Activated B cell treated with CpG ODN at 0.5 μM for 24 hours (primary cell): ENCODE data around the gene HDLBP. TPM values are rescaled to one million over a fixed set of nuclear protein-coding genes. Genes with fewer than 3 reads are reported as not detected.

Source experiments
- ATAC-seq: fragments of 200-7000 bp; cut with Tn5 transposase; one replicate; pipeline ENCODE4 v1.10.0; 2021; ENCODE audit warnings: low read depth, mild to moderate bottlenecking, moderate library complexity
- CTCF ChIA-PET: fragments of 350-600 bp; sonication (Branson Sonifier 250); formaldehyde crosslinking; loops from one replicate; lab custom pipeline; 2021; ENCODE audit warnings: antibody characterized with exemption; lab: Charles Lee
- POLR2A ChIA-PET: fragments of 350-600 bp; sonication (Branson Sonifier 250); formaldehyde crosslinking; loops from one replicate; lab custom pipeline; 2021; ENCODE audit warnings: antibody characterized with exemption; lab: Charles Lee
- DNase-seq: peaks from one replicate; pipeline ENCODE4 v3.0.0; 2022
- H3K27ac Mint-ChIP-seq: one replicate; pipeline ENCODE4 v1.8.0; 2020; ENCODE audit warnings: mixed read lengths
- H3K27me3 Mint-ChIP-seq: one replicate; pipeline ENCODE4 v1.8.0; 2021; ENCODE audit warnings: mixed read lengths
- H3K36me3 Mint-ChIP-seq: one replicate; pipeline ENCODE4 v1.8.0; 2021; ENCODE audit warnings: low read depth, mixed read lengths
- H3K4me1 Mint-ChIP-seq: one replicate; pipeline ENCODE4 v1.8.0; 2021; ENCODE audit warnings: mixed read lengths
- H3K4me3 Mint-ChIP-seq: one replicate; pipeline ENCODE4 v1.8.0; 2020; ENCODE audit warnings: mild to moderate bottlenecking, mixed read lengths
- H3K9me3 Mint-ChIP-seq: one replicate; pipeline ENCODE4 v1.8.0; 2020; ENCODE audit warnings: mixed read lengths
- CTCF ChIP-seq: fragments of 200-600 bp; IDR thresholded peaks from one replicate; pipeline ENCODE4 v1.8.0; 2022; ENCODE audit warnings: antibody characterized with exemption, mild to moderate bottlenecking
- intact Hi-C: fragments of 100-400 bp; cut with micrococcal nuclease; formaldehyde crosslinking; loops from one replicate; pipeline ENCODE4 v1.15.1; 2024
- total RNA-seq: library from RNA; stranded (reverse); gene quantifications from 2 replicates; pipeline ENCODE4 v1.2.3, GENCODE V29; 2022

Gene HDLBP
- total RNA-seq, 1 donor from 2014 or later, result 168 TPM

DNA sequence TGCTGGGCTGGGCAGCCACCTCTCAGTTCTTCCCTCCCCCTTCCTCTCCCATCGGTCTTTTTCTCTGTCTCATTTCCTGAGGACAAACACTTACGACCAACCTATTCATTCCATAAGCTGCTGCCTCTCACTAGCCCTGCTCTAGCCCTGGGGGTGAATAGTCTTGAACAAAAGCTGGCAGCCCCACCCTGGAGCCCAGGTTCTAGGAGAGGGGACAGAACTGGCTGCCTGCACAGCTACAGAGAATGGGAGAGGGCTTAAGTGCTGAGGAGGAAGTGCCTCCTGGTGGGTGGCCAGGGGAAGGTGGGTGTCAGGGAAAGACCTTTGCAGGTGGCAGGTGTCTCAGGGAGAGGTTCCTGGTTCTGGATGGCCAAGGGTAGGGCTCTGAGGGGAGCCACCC, 104.2 kb downstream of the HDLBP start:
- ChIA-PET CTCF (no interaction called here), POLR2A (no interaction called here)
- ATAC-seq, result no peak
- Mint-ChIP-seq H3K27me3 (no peaks in the 10 kb centered on the region), H3K9me3 (no peaks in the 10 kb centered on the region), H3K4me3 (no peak overlapping the region), H3K4me1 (peaks cover 2% of the 10 kb centered on the region), H3K36me3 (no peaks in the 10 kb centered on the region), H3K27ac (no peak overlapping the region)
- no peak for TF ChIP-seq CTCF
- intact Hi-C loops, result loop anchor here (2.0 to 10.0 kb wide), 3 partner anchors 226 to 646 kb away; partner anchors contain the start of genes DUSP28 and RNPEPL1
- DNase-seq, result no peak

DNA sequence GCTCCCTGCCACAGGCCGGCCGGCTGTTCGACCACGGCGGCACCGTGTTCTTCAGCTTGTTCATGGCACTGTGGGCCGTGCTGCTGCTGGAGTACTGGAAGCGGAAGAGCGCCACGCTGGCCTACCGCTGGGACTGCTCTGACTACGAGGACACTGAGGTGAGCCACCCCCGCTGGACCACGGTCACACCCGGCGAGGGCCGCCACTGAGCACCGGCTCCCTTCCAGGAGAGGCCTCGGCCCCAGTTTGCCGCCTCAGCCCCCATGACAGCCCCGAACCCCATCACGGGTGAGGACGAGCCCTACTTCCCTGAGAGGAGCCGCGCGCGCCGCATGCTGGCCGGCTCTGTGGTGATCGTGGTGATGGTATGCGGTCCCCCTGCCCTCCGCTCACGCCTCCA, 106.2 kb downstream of the HDLBP start:
- no peak for TF ChIP-seq CTCF
- CTCF ChIA-PET, result no interaction called here
- H3K4me1 Mint-ChIP-seq, result peaks cover 2% of the 10 kb centered on the region

GRCh38 chr2:241208058-241208457, 107.4 kb downstream of the HDLBP start:
- Mint-ChIP-seq H3K4me3 (no peak overlapping the region), H3K9me3 (no peaks in the 10 kb centered on the region), H3K27me3 (no peaks in the 10 kb centered on the region), H3K36me3 (no peaks in the 10 kb centered on the region), H3K4me1 (peaks cover 2% of the 10 kb centered on the region), H3K27ac (no peak overlapping the region)
- TF ChIP-seq CTCF, result no peak
- POLR2A ChIA-PET, result interaction anchor here (0.6 kb wide), 1 partner anchor 104 kb away, joined by 4 read pairs; no protein-coding TSS in a partner anchor
- DNase-seq, result no peak
- CTCF ChIA-PET, result no interaction called here
- intact Hi-C loops, result no loop called here
- no peak for ATAC-seq

More for the DNA sequence above, 106.2 kb downstream of the HDLBP start:
- no peak overlapping the region for H3K4me3 Mint-ChIP-seq
- ATAC-seq (no peak), DNase-seq (no peak)
- H3K9me3 Mint-ChIP-seq, result no peaks in the 10 kb centered on the region
- POLR2A ChIA-PET, result no interaction called here
- H3K36me3 Mint-ChIP-seq, result no peaks in the 10 kb centered on the region
- H3K27ac Mint-ChIP-seq, result no peak overlapping the region
- H3K27me3 Mint-ChIP-seq, result no peaks in the 10 kb centered on the region
- intact Hi-C loops, result no loop called here

GRCh38 chr2:241207641-241208040, 107.8 kb downstream of the HDLBP start:
- no peak for ATAC-seq
- TF ChIP-seq CTCF, result no peak
- H3K4me1 Mint-ChIP-seq, result peaks cover 2% of the 10 kb centered on the region
- H3K9me3 Mint-ChIP-seq, result no peaks in the 10 kb centered on the region
- POLR2A ChIA-PET, result interaction anchor here (0.6 kb wide), 1 partner anchor 104 kb away, joined by 4 read pairs; no protein-coding TSS in a partner anchor
- no peak overlapping the region for H3K4me3 Mint-ChIP-seq
- no peak overlapping the region for H3K27ac Mint-ChIP-seq
- CTCF ChIA-PET, result no interaction called here
- no peaks in the 10 kb centered on the region for H3K27me3 Mint-ChIP-seq
- no peak for DNase-seq
- H3K36me3 Mint-ChIP-seq, result no peaks in the 10 kb centered on the region
- intact Hi-C loops, result no loop called here

GRCh38 chr2:241207151-241207550, 108.3 kb downstream of the HDLBP start:
- no peak overlapping the region for H3K4me3 Mint-ChIP-seq
- no peak overlapping the region for H3K27ac Mint-ChIP-seq
- no peaks in the 10 kb centered on the region for H3K36me3 Mint-ChIP-seq
- CTCF ChIA-PET, result no interaction called here
- no peak for TF ChIP-seq CTCF
- no peak for DNase-seq
- no peak for ATAC-seq
- H3K9me3 Mint-ChIP-seq, result no peaks in the 10 kb centered on the region
- H3K4me1 Mint-ChIP-seq, result peaks cover 2% of the 10 kb centered on the region
- POLR2A ChIA-PET, result no interaction called here
- intact Hi-C loops, result no loop called here
- H3K27me3 Mint-ChIP-seq, result no peaks in the 10 kb centered on the region
